GM12878 (cell line): Measurements from ENCODE around the gene RIC8B. TPM values are rescaled to one million over a fixed set of nuclear protein-coding genes. Genes with fewer than 3 reads are reported as not detected.
A peak's percentile ranks its signal among the peaks of the same experiment; 100 is the strongest.

Experiments
- EP300 ChIP-seq, 2 experiments: fragments of 150-350 bp in 1 of 2; IDR thresholded peaks; 2 replicates each; pipeline ENCODE4 v1.6.1; 2011 to 2012; ENCODE audit warnings: low read depth in 2 of 2, low read length in 2 of 2, borderline replicate concordance in 1 of 2, improper control_type of control experiment in 1 of 2, inconsistent platforms in 1 of 2; ENCODE audit not compliant: control insufficient read depth in 1 of 2
- KDM1A ChIP-seq: fragments of 200-600 bp; sonication (generic); IDR thresholded peaks from 2 replicates; pipeline ENCODE4 v1.6.1; 2016; ENCODE audit warnings: borderline replicate concordance
- MEF2B ChIP-seq: fragments of 450-650 bp; IDR thresholded peaks from 2 replicates; pipeline ENCODE4 v1.6.1; 2018; ENCODE audit warnings: mild to moderate bottlenecking, moderate library complexity; ENCODE audit not compliant: partially characterized antibody, poor library complexity, severe bottlenecking
- SMAD1 ChIP-seq: fragments of 450-650 bp; IDR thresholded peaks from 2 replicates; pipeline ENCODE4 v1.6.1; 2018; ENCODE audit warnings: mild to moderate bottlenecking, low read depth; ENCODE audit not compliant: partially characterized antibody
- SREBF1 ChIP-seq: IDR thresholded peaks from 2 replicates; pipeline ENCODE4 v1.6.1; 2012; ENCODE audit warnings: mild to moderate bottlenecking, low read length
- ZNF207 ChIP-seq: fragments of 450-650 bp; IDR thresholded peaks from 2 replicates; pipeline ENCODE4 v1.6.1; 2014; ENCODE audit warnings: antibody characterized with exemption, mild to moderate bottlenecking, borderline replicate concordance
- polyA plus RNA-seq, 11 experiments: library from polyadenylated mRNA; depleted of rRNA in 4 of 11; unstranded in 6 of 11; stranded (reverse) in 5 of 11; fragments of >200 nt; fragmentation: Nextera tagmentation in 4 of 11; fragmentation: Illumina TruSeq in 1 of 11; extraction: Ambion mirVana in 4 of 11; extraction: Trizol in 1 of 11; gene quantifications; 1 replicate in 1 of 11; 2 replicates in 10 of 11; pipeline versions ENCODE4 v1.2.1 to v1.2.3, GENCODE V29; 2011 to 2016; ENCODE audit warnings: inconsistent platforms in 2 of 11, missing spikeins in 2 of 11, low read depth in 1 of 11
- total RNA-seq, 4 experiments: library from RNA; depleted of rRNA in 3 of 4; stranded (reverse); fragments of >200 nt in 3 of 4; fragmentation: Illumina TruSeq in 1 of 4; extraction: Trizol in 1 of 4; gene quantifications; 2 replicates each; pipeline versions ENCODE4 v1.2.1 to v1.2.3, GENCODE V29; 2013 to 2021
- TF ChIP-seq, protein P1 (sequence below): IDR thresholded peaks from 2 replicates; pipeline ENCODE4 v1.6.1; 2012; ENCODE audit warnings: improper control_type of control experiment, low read depth, low read length; ENCODE audit not compliant: insufficient replicate concordance
- TF ChIP-seq, protein P2 (sequence below): IDR thresholded peaks from 2 replicates; pipeline ENCODE4 v1.6.1; 2011; ENCODE audit warnings: mild to moderate bottlenecking, low read depth, low read length, moderate library complexity; ENCODE audit not compliant: insufficient replicate concordance
- TF ChIP-seq, protein P3 (sequence below): IDR thresholded peaks from 2 replicates; pipeline ENCODE4 v1.6.1; 2012; ENCODE audit warnings: low read depth, low read length, improper control_type of control experiment
- TF ChIP-seq, protein P4 (sequence below): fragments of 450-650 bp; formaldehyde crosslinking; IDR thresholded peaks from 2 replicates; pipeline ENCODE4 v1.4.0; 2020; ENCODE audit warnings: mild to moderate bottlenecking, moderate library complexity
- TF ChIP-seq, protein P5 (sequence below): fragments of 450-650 bp; IDR thresholded peaks from 2 replicates; pipeline ENCODE4 v1.6.1; 2018; ENCODE audit warnings: borderline replicate concordance, mild to moderate bottlenecking; ENCODE audit not compliant: partially characterized antibody

RIC8B gene
- total and polyA plus RNA-seq, 10 of the 15 experiments (the other 5 are each of a cell fraction or from before 2014, with no cell fraction given) = 2.3 to 10.8 (median 6.2) TPM

DNA sequence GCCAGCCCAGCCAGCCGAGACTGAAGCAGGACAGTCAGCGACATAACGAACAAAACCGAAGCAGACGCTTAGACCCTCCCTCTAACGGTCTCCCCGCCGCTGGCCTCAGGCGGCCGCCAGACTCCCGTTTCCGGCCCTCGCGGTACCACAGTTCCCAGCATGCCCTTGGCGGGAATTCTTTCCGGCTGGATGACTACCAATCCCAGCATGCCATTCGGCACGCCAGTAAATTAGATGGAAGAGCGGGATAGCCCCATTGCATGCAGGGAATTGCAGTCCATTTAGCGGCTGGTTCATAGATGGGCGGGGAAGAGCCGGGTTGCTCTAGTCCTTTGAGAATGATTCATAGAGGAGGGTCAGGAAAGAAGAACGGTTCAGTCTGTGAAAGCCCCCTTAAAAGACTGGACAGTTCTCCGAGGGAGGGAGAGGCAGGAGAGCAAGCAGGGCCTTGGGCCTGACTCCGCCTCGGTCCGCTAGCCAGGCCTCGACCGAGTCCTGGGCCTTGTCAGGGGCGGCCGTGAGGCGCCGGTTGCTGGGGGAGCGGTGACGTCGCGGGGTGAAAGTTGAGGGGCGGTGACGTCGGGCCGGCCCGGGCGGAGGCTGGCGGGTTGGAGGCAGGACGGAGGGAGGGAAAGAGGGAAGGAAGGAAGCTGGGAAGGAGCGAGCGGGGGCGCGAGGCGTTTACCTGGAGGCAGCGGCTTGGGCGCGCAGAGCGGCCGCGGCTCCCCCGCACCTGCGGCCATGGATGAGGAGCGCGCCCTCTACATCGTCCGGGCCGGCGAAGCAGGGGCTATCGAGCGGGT, at the start of gene RIC8B (continued):
- TF ChIP-seq, protein P1, sequence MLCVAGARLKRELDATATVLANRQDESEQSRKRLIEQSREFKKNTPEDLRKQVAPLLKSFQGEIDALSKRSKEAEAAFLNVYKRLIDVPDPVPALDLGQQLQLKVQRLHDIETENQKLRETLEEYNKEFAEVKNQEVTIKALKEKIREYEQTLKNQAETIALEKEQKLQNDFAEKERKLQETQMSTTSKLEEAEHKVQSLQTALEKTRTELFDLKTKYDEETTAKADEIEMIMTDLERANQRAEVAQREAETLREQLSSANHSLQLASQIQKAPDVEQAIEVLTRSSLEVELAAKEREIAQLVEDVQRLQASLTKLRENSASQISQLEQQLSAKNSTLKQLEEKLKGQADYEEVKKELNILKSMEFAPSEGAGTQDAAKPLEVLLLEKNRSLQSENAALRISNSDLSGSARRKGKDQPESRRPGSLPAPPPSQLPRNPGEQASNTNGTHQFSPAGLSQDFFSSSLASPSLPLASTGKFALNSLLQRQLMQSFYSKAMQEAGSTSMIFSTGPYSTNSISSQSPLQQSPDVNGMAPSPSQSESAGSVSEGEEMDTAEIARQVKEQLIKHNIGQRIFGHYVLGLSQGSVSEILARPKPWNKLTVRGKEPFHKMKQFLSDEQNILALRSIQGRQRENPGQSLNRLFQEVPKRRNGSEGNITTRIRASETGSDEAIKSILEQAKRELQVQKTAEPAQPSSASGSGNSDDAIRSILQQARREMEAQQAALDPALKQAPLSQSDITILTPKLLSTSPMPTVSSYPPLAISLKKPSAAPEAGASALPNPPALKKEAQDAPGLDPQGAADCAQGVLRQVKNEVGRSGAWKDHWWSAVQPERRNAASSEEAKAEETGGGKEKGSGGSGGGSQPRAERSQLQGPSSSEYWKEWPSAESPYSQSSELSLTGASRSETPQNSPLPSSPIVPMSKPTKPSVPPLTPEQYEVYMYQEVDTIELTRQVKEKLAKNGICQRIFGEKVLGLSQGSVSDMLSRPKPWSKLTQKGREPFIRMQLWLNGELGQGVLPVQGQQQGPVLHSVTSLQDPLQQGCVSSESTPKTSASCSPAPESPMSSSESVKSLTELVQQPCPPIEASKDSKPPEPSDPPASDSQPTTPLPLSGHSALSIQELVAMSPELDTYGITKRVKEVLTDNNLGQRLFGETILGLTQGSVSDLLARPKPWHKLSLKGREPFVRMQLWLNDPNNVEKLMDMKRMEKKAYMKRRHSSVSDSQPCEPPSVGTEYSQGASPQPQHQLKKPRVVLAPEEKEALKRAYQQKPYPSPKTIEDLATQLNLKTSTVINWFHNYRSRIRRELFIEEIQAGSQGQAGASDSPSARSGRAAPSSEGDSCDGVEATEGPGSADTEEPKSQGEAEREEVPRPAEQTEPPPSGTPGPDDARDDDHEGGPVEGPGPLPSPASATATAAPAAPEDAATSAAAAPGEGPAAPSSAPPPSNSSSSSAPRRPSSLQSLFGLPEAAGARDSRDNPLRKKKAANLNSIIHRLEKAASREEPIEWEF = no peak
- TF ChIP-seq KDM1A (no peak), SREBF1 (peak; percentile 84), EP300 (IDR thresholded peaks at IDR 0.05; ENCODE audit: borderline replicate concordance in 1 of 2, control insufficient read depth in 1 of 2, low read depth in 2 of 2, low read length in 2 of 2) (peak in 1 of 2 experiments; percentile 61; a peak in 2 of 4 replicates), MEF2B (no peak), ZNF207 (peak; percentile 79; the same call in 1 of the 2 replicates), SMAD1 (no peak)
- TF ChIP-seq, protein P2, sequence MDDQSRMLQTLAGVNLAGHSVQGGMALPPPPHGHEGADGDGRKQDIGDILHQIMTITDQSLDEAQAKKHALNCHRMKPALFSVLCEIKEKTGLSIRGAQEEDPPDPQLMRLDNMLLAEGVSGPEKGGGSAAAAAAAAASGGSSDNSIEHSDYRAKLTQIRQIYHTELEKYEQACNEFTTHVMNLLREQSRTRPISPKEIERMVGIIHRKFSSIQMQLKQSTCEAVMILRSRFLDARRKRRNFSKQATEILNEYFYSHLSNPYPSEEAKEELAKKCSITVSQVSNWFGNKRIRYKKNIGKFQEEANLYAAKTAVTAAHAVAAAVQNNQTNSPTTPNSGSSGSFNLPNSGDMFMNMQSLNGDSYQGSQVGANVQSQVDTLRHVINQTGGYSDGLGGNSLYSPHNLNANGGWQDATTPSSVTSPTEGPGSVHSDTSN = no peak
- TF ChIP-seq, protein P3, sequence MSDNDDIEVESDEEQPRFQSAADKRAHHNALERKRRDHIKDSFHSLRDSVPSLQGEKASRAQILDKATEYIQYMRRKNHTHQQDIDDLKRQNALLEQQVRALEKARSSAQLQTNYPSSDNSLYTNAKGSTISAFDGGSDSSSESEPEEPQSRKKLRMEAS = peak; percentile 30; the same call in 1 of the 2 replicates
- TF ChIP-seq, protein P4, sequence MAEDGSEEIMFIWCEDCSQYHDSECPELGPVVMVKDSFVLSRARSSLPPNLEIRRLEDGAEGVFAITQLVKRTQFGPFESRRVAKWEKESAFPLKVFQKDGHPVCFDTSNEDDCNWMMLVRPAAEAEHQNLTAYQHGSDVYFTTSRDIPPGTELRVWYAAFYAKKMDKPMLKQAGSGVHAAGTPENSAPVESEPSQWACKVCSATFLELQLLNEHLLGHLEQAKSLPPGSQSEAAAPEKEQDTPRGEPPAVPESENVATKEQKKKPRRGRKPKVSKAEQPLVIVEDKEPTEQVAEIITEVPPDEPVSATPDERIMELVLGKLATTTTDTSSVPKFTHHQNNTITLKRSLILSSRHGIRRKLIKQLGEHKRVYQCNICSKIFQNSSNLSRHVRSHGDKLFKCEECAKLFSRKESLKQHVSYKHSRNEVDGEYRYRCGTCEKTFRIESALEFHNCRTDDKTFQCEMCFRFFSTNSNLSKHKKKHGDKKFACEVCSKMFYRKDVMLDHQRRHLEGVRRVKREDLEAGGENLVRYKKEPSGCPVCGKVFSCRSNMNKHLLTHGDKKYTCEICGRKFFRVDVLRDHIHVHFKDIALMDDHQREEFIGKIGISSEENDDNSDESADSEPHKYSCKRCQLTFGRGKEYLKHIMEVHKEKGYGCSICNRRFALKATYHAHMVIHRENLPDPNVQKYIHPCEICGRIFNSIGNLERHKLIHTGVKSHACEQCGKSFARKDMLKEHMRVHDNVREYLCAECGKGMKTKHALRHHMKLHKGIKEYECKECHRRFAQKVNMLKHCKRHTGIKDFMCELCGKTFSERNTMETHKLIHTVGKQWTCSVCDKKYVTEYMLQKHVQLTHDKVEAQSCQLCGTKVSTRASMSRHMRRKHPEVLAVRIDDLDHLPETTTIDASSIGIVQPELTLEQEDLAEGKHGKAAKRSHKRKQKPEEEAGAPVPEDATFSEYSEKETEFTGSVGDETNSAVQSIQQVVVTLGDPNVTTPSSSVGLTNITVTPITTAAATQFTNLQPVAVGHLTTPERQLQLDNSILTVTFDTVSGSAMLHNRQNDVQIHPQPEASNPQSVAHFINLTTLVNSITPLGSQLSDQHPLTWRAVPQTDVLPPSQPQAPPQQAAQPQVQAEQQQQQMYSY (CRISPR knock-in tag) = no peak
- TF ChIP-seq, protein P5, sequence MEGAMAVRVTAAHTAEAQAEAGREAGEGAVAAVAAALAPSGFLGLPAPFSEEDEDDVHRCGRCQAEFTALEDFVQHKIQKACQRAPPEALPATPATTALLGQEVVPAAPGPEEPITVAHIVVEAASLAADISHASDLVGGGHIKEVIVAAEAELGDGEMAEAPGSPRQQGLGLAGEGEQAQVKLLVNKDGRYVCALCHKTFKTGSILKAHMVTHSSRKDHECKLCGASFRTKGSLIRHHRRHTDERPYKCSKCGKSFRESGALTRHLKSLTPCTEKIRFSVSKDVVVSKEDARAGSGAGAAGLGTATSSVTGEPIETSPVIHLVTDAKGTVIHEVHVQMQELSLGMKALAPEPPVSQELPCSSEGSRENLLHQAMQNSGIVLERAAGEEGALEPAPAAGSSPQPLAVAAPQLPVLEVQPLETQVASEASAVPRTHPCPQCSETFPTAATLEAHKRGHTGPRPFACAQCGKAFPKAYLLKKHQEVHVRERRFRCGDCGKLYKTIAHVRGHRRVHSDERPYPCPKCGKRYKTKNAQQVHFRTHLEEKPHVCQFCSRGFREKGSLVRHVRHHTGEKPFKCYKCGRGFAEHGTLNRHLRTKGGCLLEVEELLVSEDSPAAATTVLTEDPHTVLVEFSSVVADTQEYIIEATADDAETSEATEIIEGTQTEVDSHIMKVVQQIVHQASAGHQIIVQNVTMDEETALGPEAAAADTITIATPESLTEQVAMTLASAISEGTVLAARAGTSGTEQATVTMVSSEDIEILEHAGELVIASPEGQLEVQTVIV = peak; percentile 83
